Measurements from ENCODE around the gene HAS3.

DNA sequence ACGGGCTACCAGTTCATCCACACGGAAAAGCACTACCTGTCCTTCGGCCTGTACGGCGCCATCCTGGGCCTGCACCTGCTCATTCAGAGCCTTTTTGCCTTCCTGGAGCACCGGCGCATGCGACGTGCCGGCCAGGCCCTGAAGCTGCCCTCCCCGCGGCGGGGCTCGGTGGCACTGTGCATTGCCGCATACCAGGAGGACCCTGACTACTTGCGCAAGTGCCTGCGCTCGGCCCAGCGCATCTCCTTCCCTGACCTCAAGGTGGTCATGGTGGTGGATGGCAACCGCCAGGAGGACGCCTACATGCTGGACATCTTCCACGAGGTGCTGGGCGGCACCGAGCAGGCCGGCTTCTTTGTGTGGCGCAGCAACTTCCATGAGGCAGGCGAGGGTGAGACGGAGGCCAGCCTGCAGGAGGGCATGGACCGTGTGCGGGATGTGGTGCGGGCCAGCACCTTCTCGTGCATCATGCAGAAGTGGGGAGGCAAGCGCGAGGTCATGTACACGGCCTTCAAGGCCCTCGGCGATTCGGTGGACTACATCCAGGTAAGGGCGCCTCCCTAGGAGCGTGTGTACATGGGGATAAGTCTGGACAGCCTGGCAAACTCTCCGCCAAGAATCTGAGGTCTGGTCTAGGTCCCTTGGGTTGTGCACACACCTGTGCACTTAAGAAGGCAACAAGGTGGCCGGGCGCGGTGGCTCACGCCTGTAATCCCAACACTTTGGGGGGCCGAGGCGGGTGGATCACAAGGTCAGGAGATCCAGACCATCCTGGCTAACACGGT lies 4.2 kb downstream of the HAS3 start:
- TF ChIP-seq, protein P1, sequence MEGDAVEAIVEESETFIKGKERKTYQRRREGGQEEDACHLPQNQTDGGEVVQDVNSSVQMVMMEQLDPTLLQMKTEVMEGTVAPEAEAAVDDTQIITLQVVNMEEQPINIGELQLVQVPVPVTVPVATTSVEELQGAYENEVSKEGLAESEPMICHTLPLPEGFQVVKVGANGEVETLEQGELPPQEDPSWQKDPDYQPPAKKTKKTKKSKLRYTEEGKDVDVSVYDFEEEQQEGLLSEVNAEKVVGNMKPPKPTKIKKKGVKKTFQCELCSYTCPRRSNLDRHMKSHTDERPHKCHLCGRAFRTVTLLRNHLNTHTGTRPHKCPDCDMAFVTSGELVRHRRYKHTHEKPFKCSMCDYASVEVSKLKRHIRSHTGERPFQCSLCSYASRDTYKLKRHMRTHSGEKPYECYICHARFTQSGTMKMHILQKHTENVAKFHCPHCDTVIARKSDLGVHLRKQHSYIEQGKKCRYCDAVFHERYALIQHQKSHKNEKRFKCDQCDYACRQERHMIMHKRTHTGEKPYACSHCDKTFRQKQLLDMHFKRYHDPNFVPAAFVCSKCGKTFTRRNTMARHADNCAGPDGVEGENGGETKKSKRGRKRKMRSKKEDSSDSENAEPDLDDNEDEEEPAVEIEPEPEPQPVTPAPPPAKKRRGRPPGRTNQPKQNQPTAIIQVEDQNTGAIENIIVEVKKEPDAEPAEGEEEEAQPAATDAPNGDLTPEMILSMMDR (IDR thresholded peaks at IDR 0.05 in 4 of 5, conservative IDR thresholded peaks at IDR 0.05 in 1 of 5), result no peak
- TF ChIP-seq POLR2A (IDR thresholded peaks at IDR 0.05), result no peak

Measured in gastrocnemius medialis (tissue), 4 donors.